HG02642 (cell line): ENCODE measurements around the gene TRIP11.

ENCODE experiments used
- ATAC-seq: cut with Tn5 transposase; IDR thresholded peaks from one replicate; pipeline ENCODE4 v1.9.1; 2021; ENCODE audit warnings: mild to moderate bottlenecking; ENCODE audit not compliant: unreplicated experiment, poor library complexity

Gene TRIP11

GRCh38 chr14:91961297-91962220 lies 78.3 kb downstream of the TRIP11 start:
- ATAC-seq, result no peak

- ATAC-seq, result no peak
These were observed 82.0 kb downstream of the TRIP11 start for GRCh38 chr14:91957876-91958313.

GRCh38 chr14:91956616-91957015 lies 83.2 kb downstream of the TRIP11 start:
- ATAC-seq, result no peak

GRCh38 chr14:91955168-91955567 lies 84.7 kb downstream of the TRIP11 start:
- ATAC-seq, result no peak

DNA sequence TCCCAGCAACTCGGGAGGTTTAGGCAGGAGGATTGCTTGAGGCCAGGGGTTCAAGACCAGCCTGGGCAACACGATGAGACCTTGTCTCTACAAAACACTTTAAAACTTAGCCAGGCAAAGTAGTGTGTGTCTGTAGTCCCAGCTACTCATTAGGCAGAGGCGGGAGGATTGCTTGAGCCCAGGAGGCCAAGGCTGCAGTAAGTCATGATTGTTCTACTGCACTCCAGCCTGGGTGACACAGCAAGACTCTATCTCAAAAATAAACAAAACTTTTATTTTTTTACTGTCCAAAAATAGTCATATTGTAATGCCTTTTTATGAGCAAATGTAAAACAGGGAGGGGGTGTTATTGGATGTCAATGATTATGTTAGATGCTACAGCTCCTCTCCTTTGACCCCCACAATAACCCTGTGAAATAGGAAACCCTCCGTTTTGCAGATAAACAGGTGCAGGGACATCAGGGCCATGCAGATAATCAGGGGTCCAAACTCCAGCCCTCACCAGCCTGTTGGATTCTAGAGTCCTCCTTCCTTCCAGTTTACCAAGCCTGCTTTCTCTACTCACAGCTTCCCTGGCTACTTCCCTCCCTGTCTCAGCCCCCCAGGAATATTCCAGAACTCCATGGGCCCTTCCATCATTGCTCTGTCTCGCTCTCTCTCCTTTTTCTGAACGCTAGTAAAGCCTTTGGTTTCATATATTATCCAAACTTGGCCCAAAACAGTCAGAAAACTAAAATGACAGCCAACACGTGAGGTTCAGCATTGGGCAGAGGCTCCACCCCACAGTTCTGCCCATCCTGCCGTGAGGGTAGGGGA lies 86.5 kb downstream of the TRIP11 start:
- ATAC-seq, result no peak

DNA sequence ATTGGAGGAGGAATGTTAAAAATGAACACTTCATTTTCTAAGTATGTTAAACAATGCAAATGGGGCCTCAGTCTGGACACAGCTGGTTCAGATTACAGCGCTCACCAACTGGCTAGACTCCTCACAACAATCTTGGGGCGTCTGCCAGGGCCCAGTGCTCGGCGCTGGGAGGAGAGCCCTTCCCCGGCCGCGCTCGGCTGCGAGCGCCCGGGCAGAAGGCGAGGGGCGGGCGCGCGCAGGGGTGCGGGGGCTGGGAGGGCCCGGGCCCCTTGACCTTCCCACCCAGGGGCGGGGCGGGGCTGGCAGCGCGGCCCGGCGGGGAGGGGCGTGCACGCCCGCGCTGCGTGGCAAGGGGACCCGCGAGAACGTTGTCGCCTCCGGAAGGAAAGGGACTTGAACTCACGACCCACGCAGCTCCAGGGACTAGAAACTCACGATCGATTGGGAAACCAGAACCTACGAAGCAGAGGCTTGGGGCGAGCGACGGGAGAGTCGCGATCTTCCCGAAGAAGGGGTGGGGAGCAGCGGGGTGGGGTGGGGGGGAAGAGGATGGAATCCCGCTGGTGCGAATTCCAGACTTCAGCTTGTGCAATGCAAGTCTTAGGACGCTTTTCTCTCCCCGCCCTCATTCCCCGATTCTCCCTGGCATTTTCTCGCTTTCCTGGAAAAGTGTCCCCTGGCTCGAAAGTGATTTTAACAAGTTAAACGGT lies 92.2 kb downstream of the TRIP11 start, which contains the start of gene FBLN5:
Gene FBLN5 (minus strand): TSS at position 220 of the 710 bp plus-strand sequence. CDS start 465 bp downstream, outside the sequence.
- ATAC-seq, result no peak

DNA sequence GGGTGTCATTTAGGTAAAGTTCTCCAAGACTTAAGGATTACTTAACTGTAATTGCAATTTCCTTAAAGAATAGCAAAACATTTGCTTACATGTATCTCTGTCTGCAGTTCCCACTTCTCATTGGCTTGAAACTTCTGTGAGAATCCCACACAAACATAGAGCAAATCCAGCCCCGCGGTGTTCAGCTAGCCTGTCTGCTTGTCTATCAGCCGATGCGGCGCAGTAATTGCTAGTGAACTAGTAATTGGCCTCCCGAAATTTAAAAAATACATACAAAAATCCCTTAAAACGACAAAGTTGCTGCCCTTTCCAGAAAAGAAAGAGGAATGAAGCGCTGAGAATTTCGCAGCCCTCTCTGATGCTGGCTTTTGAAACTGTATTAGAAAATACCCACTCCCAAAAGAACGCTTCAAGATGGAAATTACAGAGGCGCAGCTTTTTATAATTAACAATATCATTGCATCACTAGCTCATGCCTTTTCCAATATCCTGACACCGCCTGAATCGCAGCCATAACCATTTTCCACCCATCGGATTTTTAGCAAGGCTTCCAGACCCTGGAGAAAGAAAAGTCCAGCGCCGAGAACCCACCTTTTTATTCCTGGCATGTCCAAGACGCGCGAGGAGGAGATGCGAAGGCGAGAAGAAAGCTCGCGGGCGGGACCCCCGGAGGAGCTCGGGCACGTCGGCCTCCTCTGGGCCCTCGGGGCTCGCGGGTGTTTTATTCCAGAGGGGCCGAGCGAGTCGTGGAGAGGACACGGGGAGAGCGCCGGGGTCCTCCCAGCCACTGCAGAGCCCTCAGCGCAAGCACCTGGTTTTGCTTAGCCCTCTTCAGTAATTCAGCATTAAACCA lies 93.0 kb downstream of the TRIP11 start:
- no peak for ATAC-seq

DNA sequence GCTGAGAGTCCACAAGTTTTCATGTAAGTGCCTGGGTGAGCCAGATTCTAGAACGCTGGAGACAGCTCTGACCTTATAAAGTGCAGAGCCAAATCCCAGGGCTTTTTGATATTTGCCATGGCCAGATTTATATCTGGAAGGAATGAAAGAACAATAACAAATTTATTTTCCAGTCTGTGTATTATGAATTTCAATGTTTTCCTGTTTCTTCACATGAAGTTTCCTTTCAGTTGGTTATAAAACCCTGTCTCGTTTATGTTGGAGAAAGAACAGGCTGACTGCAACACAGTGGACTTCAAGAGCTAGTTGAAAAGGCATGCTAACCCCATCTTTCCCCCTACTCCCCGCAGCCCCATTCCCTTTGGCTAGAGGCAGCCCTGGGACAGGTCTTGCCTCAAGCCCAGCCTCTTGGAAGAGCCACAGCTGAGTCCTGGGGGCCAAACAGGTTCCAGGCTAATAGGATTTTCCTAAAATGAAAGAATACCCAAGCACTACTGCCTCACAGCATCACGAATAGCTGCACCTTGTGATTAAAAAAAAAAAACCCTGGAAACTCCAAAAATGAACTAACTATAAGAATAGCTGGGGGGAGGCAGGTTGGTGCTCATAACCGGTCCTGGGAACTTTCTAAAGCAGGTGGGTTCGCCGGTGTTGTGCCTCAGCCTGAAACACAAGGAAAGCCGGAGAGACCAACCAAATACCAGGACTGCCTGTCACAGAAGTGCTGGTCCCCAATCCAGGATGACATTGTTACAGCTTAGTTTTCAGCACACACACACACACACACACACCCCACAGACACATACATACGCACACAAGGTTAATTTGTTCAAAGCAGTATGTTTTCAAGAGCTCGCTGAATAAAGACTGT lies 93.9 kb downstream of the TRIP11 start:
- no peak for ATAC-seq

DNA sequence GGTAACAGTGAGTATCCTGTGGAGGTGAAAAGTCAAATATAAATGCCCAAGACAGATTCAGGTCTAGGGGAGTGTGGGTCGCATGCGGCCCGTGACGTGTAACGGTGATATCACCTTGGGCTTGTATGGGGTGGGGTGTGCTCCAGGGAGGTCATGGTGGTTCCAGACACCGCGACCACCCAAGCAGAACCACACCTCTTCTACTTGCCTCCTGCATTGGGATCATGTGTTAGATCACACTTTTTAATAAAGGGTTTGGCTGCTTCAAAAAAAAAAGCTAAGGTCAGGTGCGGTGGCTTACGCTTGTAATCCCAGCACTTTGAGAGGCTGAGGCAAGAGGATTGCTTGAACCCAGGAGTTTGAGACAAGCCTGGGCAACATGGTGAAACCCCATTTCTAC lies 96.9 kb downstream of the TRIP11 start:
- ATAC-seq, result no peak

- ATAC-seq, result no peak
These were observed 97.7 kb downstream of the TRIP11 start for GRCh38 chr14:91942128-91942527.

DNA sequence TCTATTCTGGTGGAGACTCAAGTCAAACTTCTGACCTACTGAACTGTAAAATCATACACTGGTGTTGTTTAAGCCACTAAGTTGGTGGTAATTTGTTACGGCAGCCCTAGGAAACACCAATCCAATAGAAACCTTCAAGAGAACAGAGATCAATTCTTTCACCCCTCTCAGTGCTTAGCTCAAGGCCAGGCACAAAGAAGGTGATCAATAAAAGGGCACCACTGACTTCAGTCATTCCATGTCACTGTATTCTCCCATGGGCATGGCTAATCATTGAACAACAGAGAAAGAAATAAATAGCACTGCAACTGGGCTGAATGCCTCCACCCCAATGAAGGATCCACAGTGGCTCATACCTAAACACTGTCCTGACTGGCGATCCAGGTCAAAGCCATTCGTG lies 99.7 kb downstream of the TRIP11 start:
- no peak for ATAC-seq

DNA sequence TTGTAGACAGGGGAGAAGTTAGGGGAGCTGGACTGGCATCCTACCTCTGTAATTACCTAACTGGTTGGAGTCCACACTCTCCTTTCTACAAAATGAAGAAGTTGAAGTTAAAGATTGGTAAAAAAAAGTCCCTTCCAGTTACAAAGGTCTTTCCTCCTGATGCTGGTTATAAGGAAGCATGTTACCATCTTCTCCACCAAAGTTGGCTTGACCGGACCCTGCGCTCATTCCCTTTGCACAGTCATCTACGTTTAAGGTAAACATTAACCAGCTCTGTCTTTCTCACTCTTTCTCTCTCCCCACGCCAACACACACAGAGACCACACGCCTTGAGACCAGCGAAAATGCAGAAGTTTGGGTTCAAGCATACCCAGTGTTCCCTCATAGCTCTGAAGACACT lies 104.3 kb downstream of the TRIP11 start:
- ATAC-seq, result no peak

- no peak for ATAC-seq
These were observed 105.1 kb downstream of the TRIP11 start for GRCh38 chr14:91934554-91935285.

DNA sequence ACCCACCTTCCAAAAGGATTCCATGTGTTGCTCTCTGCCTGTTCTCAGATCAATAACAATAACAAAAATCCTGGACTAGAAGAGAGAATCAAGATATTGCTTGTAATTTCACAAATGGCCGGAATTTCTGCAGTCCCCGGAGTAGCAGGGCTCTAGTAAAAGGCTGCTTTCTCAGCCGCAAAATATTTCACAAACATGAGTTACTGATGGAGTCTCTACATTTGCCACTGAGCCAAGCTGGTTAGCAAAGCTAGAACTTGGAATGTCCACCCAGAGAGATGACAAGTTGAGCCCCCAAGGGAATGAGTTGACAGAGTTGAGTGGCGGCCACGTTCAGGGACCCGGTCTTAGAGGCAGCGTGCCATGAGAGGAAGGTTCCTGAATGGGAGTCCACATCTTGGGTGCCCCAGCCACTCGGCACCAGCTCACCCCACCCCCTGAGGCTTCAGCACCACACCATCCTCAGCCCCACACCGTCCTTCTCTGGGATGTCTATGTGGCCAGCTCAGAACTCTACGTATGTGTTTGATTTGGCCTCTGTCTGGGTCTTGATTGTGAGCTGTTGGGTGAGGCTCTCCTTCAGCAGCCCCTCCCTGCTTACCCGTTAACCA lies 108.3 kb downstream of the TRIP11 start:
- ATAC-seq, result no peak

DNA sequence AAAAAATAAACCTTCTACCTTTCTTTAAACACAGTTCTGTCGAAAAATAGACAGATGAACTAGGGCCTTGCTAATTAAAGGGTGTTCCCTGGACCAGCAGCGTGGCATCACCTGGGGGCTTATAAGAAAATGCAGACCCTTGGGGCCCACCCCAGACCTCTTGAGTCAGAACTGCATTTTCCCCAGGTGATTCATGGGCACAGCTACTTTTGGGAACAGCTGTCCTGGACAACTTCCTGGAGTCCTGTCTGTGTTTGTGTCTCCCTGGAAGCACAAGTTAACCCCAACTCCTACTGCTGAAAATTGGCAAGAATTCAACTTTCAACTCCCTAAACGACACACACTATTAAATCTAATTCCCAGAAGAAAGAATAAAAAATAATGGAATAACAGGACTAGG lies 110.2 kb downstream of the TRIP11 start:
- no peak for ATAC-seq

DNA sequence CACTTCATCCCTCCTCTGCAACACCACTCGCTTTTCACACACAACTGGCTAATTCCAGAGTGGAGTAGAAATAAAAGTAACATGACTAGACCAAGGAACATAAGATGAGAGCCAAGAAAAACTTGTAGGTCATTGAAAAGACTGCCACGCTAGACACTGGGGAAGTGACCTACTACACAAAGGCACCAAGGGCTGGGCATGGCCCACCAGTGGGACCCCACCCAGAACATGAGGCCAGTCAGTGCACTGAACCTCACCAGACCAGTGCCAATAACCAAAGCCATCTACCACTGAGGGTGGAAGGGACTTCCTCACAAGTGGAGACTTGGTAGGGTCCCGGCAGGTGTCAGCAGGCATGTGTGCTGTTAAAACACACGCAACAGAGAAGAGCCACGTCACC lies 112.1 kb downstream of the TRIP11 start:
- no peak for ATAC-seq

GRCh38 chr14:91927191-91927590 lies 112.7 kb downstream of the TRIP11 start:
- no peak for ATAC-seq
